ENCODE results near the gene AP1M1. TPM values are rescaled to one million over a fixed set of nuclear protein-coding genes. Genes with fewer than 3 reads are reported as not detected.

The AP1M1 gene
- total RNA-seq, 4 donors from 2014 or later: 62.0 to 140 (median 105) TPM

GRCh38 chr19:16293118-16294091 is 95.7 kb downstream of the AP1M1 start:
- no peaks in the 10 kb centered on the region for H3K9me3 ChIP-seq
- H3K4me1 ChIP-seq: peaks cover 5 to 33% (median 25%) of the 10 kb centered on the region in 3 donors
- peak; percentile 90 for ATAC-seq
- H3K27ac ChIP-seq: peak overlapping the region; percentile 89 to 96 (median 93)
- H3K4me3 ChIP-seq: peak overlapping the region; percentile 23 to 37
- H3K36me3 ChIP-seq: no peaks in the 10 kb centered on the region
- TF ChIP-seq POLR2AphosphoS5 (IDR thresholded peaks at IDR 0.05) (peak; percentile 76), EP300 (IDR thresholded peaks at IDR 0.05) (no peak), POLR2A (IDR thresholded peaks at IDR 0.05) (peak; percentile 6 to 22)
- 3 to 12% methylated on average over 26 to 27 of the region's 27 CpGs for WGBS, 2 donors (ENCODE audit: low coverage in 1 of 2)
- no peaks in the 10 kb centered on the region for H3K27me3 ChIP-seq

GRCh38 chr19:16295057-16295456 is 97.3 kb downstream of the AP1M1 start:
- H3K27ac ChIP-seq: peak overlapping the region in 2 of 4 donors; percentile 91 to 96

More at GRCh38 chr19:16295057-16295456, 97.3 kb downstream of the AP1M1 start:
- WGBS, 2 donors (ENCODE audit: low coverage in 1 of 2): 32 to 71% methylated on average over 4 to 6 of the region's 12 CpGs
- TF ChIP-seq EP300 (IDR thresholded peaks at IDR 0.05): no peak
- TF ChIP-seq CTCF (IDR thresholded peaks at IDR 0.05): no peak
- no peak for TF ChIP-seq POLR2A (IDR thresholded peaks at IDR 0.05)
- no peak for TF ChIP-seq POLR2AphosphoS5 (IDR thresholded peaks at IDR 0.05)
- H3K36me3 ChIP-seq: no peaks in the 10 kb centered on the region
- peaks cover 5 to 32% (median 25%) of the 10 kb centered on the region in 3 donors for H3K4me1 ChIP-seq
- no peak for ATAC-seq
- H3K27me3 ChIP-seq: no peaks in the 10 kb centered on the region
- no peaks in the 10 kb centered on the region for H3K9me3 ChIP-seq
- no peak overlapping the region for H3K4me3 ChIP-seq

Small RNA genes lying within 50 kb of the gene (small RNA-seq; reads per million reads assigned to genes)
- 0 reads per million in 4 donors for gene RF00017

Other genes starting within 250 kb of the AP1M1 start
- gene OR10H4, start 248.9 kb upstream of the AP1M1 start, total RNA-seq: not detected
- 100 to 1,000 TPM; 351 to 486 (median 404) TPM for gene TPM4, start 121.4 kb upstream of the AP1M1 start, total RNA-seq
- gene RAB8A, start 86.0 kb upstream of the AP1M1 start, total RNA-seq: 10 to 100 TPM; 32.4 to 52.5 (median 44.9) TPM
- under 1 TPM in 2 of 4 donors, not detected in 2; 0.87 to 0.94 TPM for gene HSH2D, start 54.2 kb upstream of the AP1M1 start, total RNA-seq
- gene CIB3, start 24.4 kb upstream of the AP1M1 start, total RNA-seq: not detected
- 100 to 1,000 TPM in 2 of 4 donors, 10 to 100 TPM in 2; 90.1 to 126 (median 104) TPM for gene FAM32A, start 12.5 kb upstream of the AP1M1 start, total RNA-seq
- 10 to 100 TPM; 29.4 to 40.0 (median 34.9) TPM for gene KLF2, start 126.9 kb downstream of the AP1M1 start, total RNA-seq